ENCODE measurements around the gene CORO2A.
"Not testable (repeated sequence)": the region's sequence is repeated elsewhere in the genome, so short reads cannot be mapped to it uniquely, and the experiment has no call there.

DNA sequence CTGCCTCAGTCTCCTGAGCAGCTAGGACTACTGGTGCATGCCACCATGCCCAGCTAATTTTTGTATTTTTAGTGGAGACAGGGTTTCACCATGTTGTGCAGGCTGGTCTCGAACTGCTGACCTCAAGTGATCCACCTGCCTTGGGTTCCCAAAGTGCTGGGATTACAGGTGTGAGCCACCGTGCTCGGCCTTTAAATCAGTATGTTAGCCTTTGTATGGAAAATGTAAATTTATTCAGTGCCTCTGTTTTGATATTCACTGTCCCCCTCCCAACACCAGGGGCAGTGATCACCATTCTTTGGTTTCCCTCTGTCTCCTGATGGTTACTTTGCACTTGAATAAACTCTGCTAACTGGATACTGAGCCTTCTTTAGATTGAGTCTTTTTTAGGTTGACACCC lies 101.8 kb downstream of the CORO2A start:
- not testable (repeated sequence) for TF ChIP-seq NFIC (IDR thresholded peaks at IDR 0.05); YY1 (IDR thresholded peaks at IDR 0.05; ENCODE audit: low read depth); TEAD4 (IDR thresholded peaks at IDR 0.05); FOXM1 (IDR thresholded peaks at IDR 0.05; ENCODE audit: borderline replicate concordance, low read depth); EP300 (IDR thresholded peaks at IDR 0.05; ENCODE audit: borderline replicate concordance); TAF1 (IDR thresholded peaks at IDR 0.05; ENCODE audit: low read depth); CREB1 (IDR thresholded peaks at IDR 0.05; ENCODE audit: low read depth); CEBPB (IDR thresholded peaks at IDR 0.05); ZBTB7A (IDR thresholded peaks at IDR 0.05; ENCODE audit: low read depth)
- TF ChIP-seq, protein P1, sequence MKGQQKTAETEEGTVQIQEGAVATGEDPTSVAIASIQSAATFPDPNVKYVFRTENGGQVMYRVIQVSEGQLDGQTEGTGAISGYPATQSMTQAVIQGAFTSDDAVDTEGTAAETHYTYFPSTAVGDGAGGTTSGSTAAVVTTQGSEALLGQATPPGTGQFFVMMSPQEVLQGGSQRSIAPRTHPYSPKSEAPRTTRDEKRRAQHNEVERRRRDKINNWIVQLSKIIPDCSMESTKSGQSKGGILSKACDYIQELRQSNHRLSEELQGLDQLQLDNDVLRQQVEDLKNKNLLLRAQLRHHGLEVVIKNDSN (IDR thresholded peaks at IDR 0.05): not testable (repeated sequence)

Data from Ishikawa (cell line).